NCI-H524 (cell line): ENCODE results near the gene ARL6IP1.
A peak's percentile ranks its signal among the peaks of the same experiment; 100 is the strongest.
"Not testable (repeated sequence)": the region's sequence is repeated elsewhere in the genome, so short reads cannot be mapped to it uniquely, and the experiment has no call there.

ENCODE experiments used
- DNase-seq, 2 experiments: peaks; one replicate each; lab custom pipeline; 2025; lab: John Stamatoyannopoulos, UW

The ARL6IP1 gene

DNA sequence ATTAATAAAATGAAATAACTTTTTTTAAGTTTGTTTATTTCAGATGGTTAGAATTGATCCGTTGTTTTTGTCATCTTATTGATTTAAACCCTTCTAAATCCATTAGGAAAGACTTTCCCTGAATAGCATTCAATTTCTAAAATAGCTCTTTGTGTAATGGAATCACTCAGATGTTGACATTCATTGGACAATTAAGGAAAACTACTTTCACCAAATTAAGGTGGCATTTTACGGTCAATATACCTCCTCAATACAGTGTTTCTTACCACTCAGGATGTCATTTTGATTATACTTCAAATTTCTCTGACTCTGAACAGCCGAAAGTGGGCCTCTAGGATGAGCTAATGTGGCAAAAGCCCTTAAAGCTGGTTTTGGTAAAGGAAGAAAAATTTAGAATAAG is 1.8 kb downstream of the ARL6IP1 start:
- no peak for DNase-seq

DNA sequence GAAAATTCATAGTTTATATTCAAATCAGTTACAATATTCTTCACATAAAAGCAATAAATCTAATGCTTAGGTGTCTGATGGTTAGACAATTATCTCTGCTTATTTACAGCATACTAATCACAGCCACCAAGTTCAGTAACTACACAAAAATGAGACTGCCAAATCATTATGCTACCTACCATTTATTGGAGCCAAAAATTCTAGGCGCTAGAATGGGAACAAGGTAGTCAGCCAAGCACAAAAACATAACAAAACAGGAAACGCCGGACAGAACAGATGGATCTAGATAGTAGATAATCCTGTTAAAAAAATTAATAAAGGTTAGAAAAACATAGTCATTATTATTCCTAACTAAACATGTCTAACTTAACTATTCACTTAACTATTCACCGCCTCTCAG is 3.6 kb downstream of the ARL6IP1 start:
- no peak for DNase-seq

DNA sequence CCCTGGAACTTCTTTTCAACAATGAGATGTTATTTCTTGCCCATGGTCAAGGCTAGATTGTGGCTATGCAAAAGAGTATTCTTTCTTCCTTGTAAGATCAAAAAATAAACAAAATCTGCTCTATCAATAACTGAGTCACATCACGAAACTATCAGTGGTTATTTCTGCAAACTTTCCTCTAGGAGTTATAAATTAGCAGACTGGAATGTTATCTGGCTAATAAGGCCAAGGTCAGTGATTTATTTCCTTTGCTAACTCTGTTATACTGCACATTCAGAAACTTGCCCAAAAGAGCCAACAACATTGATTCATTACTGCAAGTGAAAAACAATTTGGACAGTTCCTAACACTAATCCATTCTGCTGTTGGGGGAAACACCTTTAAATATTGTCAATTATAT is 5.0 kb downstream of the ARL6IP1 start:
- no peak for DNase-seq

DNA sequence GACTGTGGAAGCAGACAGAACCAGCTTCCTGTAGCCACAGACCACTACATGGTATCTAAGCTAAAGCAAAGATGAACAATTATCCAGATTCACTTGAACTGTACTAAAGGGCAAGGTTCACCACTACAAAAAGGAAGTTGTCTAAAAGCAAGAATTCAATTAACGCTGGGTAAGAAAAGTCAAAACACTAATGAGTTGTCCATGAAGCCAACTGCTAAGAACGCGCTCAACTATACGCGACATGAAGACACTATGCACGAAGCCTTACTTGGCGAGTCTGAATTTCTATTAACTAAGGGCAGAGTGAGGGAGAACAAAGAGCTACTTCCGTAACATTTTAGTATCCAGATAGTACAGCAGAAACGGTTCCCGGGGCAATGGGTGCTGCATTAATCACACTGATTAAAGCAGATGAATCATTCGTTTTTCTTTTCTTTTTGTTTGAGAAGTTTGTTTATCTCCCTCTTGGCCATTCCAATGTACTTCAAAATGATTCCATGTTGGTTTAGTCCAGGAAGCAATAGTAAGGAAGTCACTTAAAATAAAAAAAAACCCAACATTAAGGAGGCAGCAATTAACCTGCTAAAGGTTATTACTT is 8.4 kb downstream of the ARL6IP1 start:
- no peak for DNase-seq

DNA sequence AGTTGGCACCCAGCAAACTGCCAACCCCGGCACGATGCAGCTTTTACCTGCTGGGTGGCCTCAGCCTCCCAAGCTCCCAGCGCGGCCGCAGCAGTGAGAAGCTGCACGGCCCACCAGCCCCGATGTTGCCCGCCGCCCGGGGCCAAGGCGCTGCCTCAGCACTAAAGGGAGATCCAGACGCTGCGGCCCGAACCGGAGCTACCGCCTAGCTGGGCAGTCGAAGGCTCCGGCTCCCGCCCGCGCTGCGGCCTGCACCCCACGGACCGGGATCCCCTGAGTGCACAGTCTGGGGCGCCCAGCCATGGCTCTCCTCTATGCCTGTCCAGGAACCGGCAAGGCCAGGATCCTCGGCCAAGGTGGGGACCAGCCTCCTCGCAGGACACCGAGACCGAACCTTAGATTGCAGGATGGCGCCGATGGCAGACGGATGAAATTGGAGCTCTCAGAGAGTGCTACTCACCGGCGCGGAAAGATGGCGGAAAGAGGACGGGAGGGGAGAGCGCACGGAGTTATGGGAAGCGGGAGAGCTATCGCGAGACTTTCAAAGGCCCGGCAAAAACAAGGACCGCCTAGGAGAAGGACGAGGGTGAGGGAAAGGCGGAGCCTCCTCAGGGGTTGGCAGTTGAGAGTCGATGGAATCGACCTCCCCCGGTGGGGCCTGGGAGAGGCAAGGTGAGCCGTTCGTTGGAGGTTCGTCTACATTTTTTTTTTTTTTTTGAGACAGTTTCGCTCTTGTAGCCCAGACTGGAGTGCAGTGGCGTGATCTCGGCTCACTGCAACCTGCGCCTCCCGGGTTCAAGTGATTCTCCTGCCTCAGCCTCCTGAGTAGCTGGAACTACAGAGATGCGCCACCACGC is 11.3 kb downstream of the ARL6IP1 start, which contains the start of gene RPS15A:
Gene RPS15A, minus strand, starts transcription at position 485 of the 857 bp plus-strand sequence. CDS start 1,221 bp downstream, outside the sequence.
- peak; percentile 97 to 98 for DNase-seq

DNA sequence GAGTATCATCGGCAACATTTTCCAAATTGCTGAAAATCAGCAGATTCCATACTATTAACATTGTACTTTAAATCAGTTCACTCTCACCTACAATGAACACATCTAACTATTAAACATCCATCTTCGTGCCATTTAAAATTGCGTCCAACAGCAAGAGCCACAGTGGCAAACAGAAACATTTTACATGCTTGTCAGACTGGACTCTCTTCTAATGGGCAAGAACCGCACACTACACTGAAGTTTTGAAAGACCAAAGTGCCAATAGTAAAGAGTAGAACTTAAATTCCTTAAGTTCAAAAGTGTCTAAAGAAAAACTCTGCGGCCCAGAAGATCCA is 11.9 kb downstream of the ARL6IP1 start:
- DNase-seq = no peak

DNA sequence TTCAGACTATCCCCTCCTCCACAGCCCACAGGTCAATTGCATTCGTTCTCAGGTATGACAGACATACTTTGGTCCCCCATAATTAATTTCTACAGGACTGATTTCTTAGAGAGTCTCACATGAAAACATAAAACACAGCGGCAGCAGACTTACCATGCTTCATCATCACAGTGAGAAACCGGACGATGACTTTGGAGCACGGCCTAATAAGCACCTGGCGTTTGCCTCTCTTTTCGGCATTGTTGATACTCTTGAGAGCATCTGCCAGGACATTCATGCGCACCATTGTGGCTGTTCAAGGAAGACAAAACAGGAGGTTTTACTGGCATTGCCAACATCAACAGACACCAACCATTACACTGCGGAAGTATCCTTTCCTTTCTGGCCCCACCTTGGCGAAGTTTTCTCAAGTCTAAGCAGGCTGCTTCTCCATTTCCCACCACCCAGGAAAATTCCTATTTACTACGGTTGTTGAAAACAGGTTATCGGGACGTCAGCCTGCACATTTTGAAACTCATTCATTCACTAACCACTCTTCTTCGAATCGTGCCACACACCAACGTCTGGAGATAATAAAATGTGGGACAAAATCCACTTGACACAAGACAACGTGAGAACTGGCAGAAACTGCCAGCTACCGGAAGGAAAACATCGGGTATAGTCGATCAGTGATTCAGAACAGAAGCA is 12.4 kb downstream of the ARL6IP1 start:
- peak in 1 of 2 experiments; percentile 15 for DNase-seq

DNA sequence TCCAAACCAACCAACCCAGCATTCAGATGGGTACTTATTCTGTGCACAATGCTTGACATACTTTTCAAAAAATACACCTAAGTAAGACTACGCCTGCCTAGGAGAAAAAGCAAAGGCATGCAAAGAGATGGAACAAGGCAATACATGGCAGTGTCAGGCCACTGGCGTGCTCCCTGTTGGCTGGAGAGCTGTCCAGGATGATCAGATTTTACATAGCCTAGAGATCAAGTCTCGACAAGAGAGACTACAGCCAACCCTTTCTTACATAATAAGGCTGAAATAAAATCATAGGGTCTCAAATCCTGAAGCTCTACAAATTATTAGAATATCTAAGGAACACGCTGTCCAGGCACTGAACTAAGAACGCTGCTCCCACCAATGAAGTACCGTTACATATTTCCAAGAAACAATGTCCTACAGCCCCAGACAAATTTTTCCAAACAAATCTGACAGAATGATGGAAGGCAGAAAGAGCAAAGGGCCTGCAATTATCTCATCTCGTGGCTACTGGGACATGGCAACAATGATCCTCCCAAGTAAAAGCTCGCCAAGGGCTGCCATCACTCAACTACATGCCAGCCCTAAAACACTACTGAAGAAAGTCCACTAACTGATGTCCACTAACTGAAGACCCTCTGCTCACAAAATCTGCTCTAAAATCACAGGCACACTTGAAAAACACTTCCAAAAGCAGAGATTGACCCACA is 16.3 kb downstream of the ARL6IP1 start:
- no peak for DNase-seq

DNA sequence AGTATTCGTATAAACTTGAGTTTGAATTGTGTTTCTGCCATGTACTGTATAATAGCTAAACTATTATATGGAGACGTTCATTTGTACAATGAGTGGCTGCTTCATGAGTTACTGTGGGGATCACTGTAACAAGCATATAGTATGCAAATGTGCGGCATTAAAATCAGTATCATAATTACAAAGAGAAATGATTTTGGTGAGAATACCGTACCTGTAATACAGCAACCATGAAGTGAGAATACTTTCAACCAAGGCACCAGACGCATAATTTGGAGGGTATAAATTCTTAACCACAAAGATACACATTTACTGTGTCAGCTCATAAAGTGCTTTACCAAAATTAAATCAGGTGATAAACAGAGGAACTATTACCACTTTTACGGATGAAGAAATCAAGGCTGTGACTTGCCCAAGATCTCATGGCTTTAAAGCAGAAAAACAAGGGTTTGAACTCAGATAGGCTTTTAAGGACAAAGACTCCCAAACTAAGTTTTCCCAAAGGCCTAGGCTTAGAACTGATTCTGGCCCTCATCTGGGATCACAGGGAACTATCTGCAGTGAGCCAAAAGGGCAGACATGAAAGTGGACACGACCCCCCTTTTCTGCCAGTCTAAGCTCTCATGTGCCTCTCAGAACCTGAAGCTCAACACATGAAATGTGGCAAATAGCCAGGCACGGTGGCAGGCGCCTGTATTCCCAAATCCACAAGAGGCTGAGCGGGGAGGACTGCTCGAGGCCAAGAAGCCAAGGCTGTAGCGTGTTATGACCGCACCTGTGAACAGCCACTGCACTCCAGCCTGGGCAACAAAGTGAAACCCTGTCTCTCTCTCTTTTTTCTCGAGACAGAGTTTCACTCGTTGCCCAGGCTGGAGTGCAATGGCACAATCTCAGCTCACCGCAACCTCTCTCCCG is 17.7 kb downstream of the ARL6IP1 start:
- DNase-seq = no peak

DNA sequence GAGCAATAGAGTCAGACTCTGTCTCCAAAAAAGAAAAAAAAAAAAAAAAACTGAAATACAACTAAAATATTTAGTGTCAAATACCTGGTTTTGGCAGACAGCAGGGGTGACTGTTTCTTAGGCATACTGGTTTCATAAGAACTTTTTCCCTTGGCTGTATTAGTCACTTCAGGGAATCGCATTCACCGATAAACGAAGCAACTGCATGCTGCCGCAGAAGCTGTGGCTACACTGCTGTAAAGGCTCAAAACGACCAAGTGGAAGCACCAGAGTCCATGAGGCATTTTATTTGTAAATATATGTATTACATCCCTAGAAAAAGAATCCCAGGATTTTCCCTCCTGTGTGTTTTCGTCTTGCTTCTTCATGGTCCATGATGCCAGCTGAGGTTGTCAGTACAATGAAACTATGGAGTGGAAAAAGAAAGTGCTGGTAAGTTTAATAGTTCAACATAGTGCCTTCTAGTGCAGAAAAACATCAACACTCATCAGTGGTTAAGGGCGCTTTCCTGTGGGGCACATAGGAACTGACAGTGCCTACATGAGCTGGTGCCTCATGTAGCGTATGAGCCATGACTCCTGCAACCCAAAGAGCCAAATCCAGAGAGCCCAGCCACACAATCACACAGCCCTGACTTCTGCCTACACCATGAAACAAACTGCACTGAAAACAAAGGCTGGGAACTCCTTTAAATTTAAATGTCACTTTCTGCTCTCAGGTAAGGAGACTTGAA is 18.5 kb downstream of the ARL6IP1 start:
- DNase-seq = no peak

DNA sequence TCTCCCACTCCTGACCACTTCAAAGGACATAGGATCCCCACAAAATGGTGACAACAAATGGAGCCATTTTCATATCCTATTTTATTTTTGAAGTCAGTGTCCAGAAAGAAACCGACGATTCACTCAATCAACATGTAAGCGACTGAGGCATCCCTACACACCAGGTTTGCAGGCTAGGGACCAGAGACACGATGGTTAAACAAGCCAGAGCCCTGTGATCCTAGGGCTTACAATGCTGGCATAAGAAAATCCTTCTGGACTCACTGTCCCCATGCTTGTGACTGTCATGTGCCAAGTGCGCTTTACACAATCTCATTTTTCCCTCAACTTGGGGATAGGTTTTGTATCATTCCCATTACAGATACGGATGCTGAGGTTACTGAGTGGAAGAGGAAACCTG is 20.1 kb downstream of the ARL6IP1 start:
- DNase-seq = not testable (repeated sequence)

DNA sequence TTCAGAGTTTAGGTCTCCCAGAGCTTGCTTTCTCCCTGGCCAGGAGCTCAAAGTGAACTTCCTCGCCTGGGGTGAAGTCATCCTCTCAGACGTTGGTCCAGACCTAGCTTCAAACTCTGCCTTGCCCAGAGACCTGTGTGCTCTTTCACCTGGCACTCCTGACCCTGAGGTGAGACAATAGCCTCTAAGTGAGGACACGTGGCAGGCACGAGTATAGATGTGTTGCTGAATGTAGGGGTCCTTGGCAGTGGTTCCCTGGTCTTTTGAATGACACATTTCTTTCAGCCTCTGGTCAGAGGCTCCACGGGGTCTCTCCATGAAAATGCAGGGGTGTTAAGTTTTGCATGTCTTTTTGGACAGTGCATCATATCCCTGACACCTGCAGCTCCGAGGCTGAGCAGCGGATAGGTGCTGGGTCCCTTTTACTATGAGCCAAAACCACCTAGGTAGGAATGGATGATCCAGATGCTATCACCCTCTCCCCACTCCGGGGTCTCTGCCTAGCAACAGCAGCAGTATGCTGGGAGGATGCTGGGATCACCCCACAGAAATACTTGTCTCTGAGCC is 20.8 kb downstream of the ARL6IP1 start:
- DNase-seq = not testable (repeated sequence)

DNA sequence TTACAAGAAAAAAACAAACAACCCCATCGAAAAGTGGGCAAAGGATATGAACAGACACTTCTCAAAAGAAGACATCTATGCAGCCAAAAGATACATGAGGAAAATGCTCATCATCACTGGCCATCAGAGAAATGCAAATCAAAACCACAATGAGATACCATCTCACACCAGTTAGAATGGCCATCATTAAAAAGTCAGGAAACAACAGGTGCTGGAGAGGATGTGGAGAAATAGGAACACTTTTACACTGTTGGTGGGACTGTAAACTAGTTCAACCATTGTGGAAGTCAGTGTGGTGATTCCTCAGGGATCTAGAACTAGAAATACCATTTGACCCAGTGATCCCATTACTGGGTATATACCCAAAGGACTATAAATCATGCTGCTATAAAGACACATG is 23.7 kb downstream of the ARL6IP1 start:
- DNase-seq = not testable (repeated sequence)

DNA sequence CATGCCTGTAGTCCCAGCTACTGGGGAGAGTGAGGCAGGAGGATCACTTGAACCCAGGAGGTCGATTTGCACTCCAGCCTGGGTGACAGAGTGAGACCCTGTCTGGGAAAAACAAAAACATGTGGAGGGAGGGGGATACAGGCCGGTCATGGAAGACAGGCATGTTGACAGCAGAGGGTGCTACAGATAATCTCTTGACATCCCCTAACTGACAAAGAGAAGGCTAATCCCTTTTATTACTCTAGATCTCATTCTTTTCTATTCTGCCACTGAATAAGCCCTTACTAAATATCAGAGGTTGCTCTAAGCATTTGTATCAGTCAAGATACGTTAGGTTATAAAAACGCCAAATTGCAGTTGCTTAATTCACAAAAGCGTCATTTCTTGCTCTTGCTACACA is 25.0 kb downstream of the ARL6IP1 start:
- DNase-seq = peak in 1 of 2 experiments; percentile 35

DNA sequence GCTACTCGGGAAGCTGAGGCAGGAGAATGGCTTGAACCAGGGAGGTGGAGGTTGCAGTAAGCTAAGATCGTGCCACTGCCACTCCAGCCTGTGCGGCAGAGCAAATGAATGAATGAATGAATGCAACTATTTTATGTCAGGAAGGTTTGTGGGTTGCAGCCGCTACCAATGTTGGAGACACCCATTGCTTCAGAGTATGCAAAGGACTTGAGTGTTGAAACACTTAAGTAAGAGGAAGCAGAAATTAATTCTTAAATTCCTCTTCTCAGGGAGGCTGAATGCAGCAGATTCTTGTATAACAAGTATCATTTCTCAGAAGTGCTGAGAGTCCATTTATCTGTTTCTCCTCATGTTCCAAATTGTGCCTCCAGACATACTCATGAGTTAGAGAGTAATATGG is 26.7 kb downstream of the ARL6IP1 start:
- DNase-seq = not testable (repeated sequence)

DNA sequence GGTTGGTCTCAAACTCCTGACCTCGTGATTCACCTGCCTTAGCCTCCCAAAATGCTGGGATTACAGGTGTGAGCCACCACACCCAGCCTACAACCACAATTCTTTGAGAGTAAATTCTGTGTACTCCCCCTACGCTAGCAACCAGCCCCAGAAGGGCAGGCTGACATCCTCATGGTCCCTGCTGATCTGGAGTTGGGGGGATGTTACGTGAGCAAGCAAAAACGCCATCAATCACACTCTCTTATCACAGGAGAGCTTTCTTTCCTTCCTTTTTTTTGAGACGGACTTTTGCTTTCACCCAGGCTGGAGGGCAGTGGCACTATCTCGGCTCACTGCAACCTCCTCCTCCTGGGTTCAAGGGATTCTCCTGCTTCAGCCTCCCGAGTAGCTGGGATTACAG is 29.2 kb downstream of the ARL6IP1 start:
- not testable (repeated sequence) for DNase-seq

DNA sequence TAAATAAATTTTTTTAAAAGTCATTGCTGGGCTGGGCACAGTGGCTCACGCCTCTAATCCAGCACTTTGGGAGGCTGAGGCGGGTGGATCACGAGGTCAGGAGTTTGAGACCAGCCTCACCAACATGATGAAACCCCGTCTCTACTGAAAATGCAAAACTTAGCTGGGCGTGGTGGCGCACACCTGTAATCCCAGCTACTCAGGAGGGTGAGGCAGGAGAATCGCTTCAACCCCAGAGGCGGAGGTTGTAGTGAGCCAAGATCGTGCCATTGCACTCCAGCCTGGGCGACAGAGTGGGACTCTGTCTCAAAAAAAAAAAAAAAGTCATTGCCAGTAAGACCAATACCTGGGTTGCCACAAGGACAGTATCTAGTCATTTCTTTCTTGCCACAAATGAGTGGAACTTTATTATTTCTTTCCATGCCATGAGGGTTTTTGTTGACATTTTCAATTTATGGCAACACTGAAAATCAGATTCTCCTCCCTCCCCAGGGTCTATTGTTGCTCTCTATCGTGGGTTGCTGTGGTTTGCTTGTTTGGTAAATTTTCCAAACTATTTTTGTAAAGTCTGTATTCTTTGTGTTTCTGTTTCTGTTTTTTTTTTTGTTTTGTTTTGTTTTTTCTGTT is 30.9 kb downstream of the ARL6IP1 start:
- not testable (repeated sequence) for DNase-seq

DNA sequence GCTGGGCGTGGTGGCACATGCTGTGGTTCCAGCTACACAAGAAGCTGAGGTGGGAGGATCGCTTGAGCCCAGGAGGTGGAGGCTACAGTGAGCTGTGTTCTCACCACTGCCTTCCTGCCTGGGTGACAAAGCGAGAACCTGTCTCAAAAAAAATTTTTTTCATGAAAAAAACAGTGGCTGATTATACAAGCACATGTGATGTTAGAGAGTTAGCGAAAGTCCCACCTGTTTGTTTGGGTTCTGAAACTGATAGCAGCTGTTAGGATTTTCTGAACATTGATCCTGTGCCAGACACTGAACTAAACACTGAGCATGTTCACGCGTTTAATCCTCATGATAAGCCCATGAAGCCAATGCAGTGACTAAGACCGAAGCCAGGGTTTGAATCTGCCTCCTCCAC is 34.1 kb downstream of the ARL6IP1 start:
- DNase-seq = peak; percentile 26 to 52

DNA sequence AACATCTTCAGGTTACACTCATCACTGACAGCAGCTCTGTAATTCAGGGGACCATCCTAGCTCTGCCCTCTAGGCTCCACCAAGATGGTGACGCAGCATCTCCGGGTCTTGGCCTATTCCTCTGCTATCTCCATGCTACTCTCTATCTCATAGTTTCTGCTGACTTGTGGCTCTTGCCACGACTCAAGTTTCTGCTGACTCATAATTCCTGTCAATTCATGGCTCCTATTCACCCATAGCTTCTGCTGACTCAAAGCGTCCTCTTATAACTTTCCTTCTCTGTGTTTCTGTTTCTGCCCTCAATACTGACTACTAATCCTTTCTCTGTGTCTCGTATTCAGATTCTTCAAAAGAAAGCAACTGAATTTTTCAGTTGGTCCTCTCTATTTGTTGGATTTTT is 38.6 kb downstream of the ARL6IP1 start:
- DNase-seq = not testable (repeated sequence)
